ENCODE measurements around the gene TBX4. TPM values are rescaled to one million over a fixed set of nuclear protein-coding genes. Genes with fewer than 3 reads are reported as not detected.

TBX4 gene
- total RNA-seq, 1 experiment from 2014 or later, result not detected

GRCh38 chr17:61528171-61528570 lies 75.9 kb downstream of the TBX4 start:
- BruUV-seq (replicated peaks), result no TSS peak

DNA sequence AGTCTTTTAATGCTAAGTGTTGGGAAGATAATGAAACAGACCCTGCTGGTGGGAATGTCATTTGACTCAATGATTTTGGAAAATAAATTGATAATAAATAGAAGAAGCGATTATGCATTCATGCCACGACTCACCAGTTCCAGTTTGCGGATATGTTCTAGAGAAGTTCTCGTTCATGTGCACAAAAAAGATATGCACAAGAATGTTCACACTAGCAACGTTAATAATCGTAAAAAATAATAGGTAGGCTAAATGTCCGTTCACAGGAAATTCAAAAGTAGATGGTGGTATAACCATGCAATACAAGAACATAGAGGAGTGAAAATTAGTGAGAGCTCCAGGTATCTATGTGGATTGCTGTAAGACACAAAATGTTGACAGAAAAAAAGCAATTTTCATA lies 79.0 kb downstream of the TBX4 start:
- no peaks in the 10 kb centered on the region for H3F3A ChIP-seq (ENCODE audit: insufficient read depth, low read depth)
- TF ChIP-seq EZH2 (IDR thresholded peaks at IDR 0.05; ENCODE audit: low read depth) (no peak), CTCF (conservative IDR thresholded peaks at IDR 0.05) (no peak)
- ChIA-PET CTCF (interaction anchor here (0.6 kb wide), 1 partner anchor 336 kb away, joined by 4 read pairs; no protein-coding TSS in a partner anchor), POLR2A (ENCODE audit: unreplicated experiment) (no interaction called here)
- H4K20me1 ChIP-seq (ENCODE audit: insufficient read depth), result no peaks in the 10 kb centered on the region
- H3K9me2 ChIP-seq (ENCODE audit: insufficient read depth), result no peaks in the 10 kb centered on the region
- H2AFZ ChIP-seq, result no peak overlapping the region
- DNase-seq, result no peak
- no peaks in the 10 kb centered on the region for H3K27me3 ChIP-seq (ENCODE audit: insufficient read depth, low read depth)
- no peak overlapping the region for H3K4me2 ChIP-seq
- BruUV-seq (replicated peaks), result no TSS peak
- H3K36me3 ChIP-seq (ENCODE audit: low read depth), result no peaks in the 10 kb centered on the region
- H3K4me3 ChIP-seq, result no peak overlapping the region
- H3K27ac ChIP-seq, result no peak overlapping the region
- no peaks in the 10 kb centered on the region for H3K9me3 ChIP-seq (ENCODE audit: insufficient read depth, low read depth)
- no peaks in the 10 kb centered on the region for H3K79me2 ChIP-seq (ENCODE audit: low read depth)
- H3K4me1 ChIP-seq (replicated peaks; ENCODE audit: insufficient read depth), result no peaks in the 10 kb centered on the region
- intact Hi-C loops (cut with micrococcal nuclease; ENCODE audit: unreplicated experiment), result no loop called here

More at GRCh38 chr17:61528171-61528570, 75.9 kb downstream of the TBX4 start:
- Histone ChIP-seq H3K27me3 (ENCODE audit: insufficient read depth, low read depth) (no peaks in the 10 kb centered on the region), H3F3A (ENCODE audit: insufficient read depth, low read depth) (no peaks in the 10 kb centered on the region), H3K79me2 (ENCODE audit: low read depth) (no peaks in the 10 kb centered on the region), H3K27ac (no peak overlapping the region), H3K9me2 (ENCODE audit: insufficient read depth) (no peaks in the 10 kb centered on the region), H3K9me3 (ENCODE audit: insufficient read depth, low read depth) (no peaks in the 10 kb centered on the region), H2AFZ (no peak overlapping the region), H3K36me3 (ENCODE audit: low read depth) (no peaks in the 10 kb centered on the region), H3K4me2 (no peak overlapping the region), H3K4me3 (no peak overlapping the region), H4K20me1 (ENCODE audit: insufficient read depth) (no peaks in the 10 kb centered on the region), H3K4me1 (replicated peaks; ENCODE audit: insufficient read depth) (no peaks in the 10 kb centered on the region)
- TF ChIP-seq CTCF (conservative IDR thresholded peaks at IDR 0.05) (no peak), EZH2 (IDR thresholded peaks at IDR 0.05; ENCODE audit: low read depth) (no peak)
- POLR2A ChIA-PET (ENCODE audit: unreplicated experiment), result no interaction called here
- CTCF ChIA-PET, result no interaction called here
- DNase-seq, result no peak
- intact Hi-C loops (cut with micrococcal nuclease; ENCODE audit: unreplicated experiment), result no loop called here

DNA sequence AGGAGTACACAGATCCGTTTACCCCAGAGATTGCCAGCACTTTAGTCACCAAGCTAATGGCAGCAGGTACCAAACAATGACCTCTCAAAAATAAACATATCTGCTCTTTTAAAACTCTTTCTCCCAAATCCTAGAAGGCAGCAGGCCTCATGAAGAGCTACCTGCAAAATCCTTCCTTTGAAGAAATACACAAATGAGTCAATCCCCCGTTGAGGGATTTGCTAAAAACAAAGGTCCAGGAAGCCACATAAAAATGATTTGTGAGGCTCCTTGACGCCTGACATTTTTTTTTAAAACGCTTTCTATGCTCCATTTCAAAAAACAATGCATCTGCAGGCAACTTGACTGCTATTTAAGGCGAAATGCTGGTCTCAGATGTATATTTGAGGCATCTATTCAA lies 80.6 kb downstream of the TBX4 start:
- intact Hi-C loops (cut with micrococcal nuclease; ENCODE audit: unreplicated experiment), result no loop called here
- ChIA-PET CTCF (no interaction called here), POLR2A (ENCODE audit: unreplicated experiment) (no interaction called here)
- H3K27me3 ChIP-seq (ENCODE audit: insufficient read depth, low read depth), result no peaks in the 10 kb centered on the region
- H3K79me2 ChIP-seq (ENCODE audit: low read depth), result no peaks in the 10 kb centered on the region
- H3K27ac ChIP-seq, result no peak overlapping the region
- no peaks in the 10 kb centered on the region for H3F3A ChIP-seq (ENCODE audit: insufficient read depth, low read depth)
- no peaks in the 10 kb centered on the region for H4K20me1 ChIP-seq (ENCODE audit: insufficient read depth)
- no peaks in the 10 kb centered on the region for H3K9me3 ChIP-seq (ENCODE audit: insufficient read depth, low read depth)
- no TSS peak for BruUV-seq (replicated peaks)
- H3K36me3 ChIP-seq (ENCODE audit: low read depth), result no peaks in the 10 kb centered on the region
- TF ChIP-seq CTCF (conservative IDR thresholded peaks at IDR 0.05) (no peak), EZH2 (IDR thresholded peaks at IDR 0.05; ENCODE audit: low read depth) (no peak)
- no peak overlapping the region for H3K4me3 ChIP-seq
- H2AFZ ChIP-seq, result no peak overlapping the region
- DNase-seq, result no peak
- H3K4me2 ChIP-seq, result no peak overlapping the region
- no peaks in the 10 kb centered on the region for H3K4me1 ChIP-seq (replicated peaks; ENCODE audit: insufficient read depth)
- no peaks in the 10 kb centered on the region for H3K9me2 ChIP-seq (ENCODE audit: insufficient read depth)

Data from PC-9 (cell line).